ENCODE measurements around the gene LTBP2.

LTBP2 gene

GRCh38 chr14:74612350-74613021 is 449 bp upstream of the LTBP2 start:
- DNase-seq (ENCODE audit: low read depth) = peak; percentile 88

GRCh38 chr14:74610866-74611649 is 979 bp downstream of the LTBP2 start:
- DNase-seq (ENCODE audit: low read depth) = no peak

- DNase-seq (ENCODE audit: low read depth) = no peak
These were observed 1.7 kb downstream of the LTBP2 start for GRCh38 chr14:74610199-74610865.

- no peak for DNase-seq (ENCODE audit: low read depth)
These were observed 2.3 kb downstream of the LTBP2 start for GRCh38 chr14:74609721-74610120.

- peak; percentile 80 for DNase-seq (ENCODE audit: low read depth)
These were observed 3.0 kb downstream of the LTBP2 start for GRCh38 chr14:74608959-74609611.

GRCh38 chr14:74606727-74607126 is 5.3 kb downstream of the LTBP2 start:
- no peak for DNase-seq (ENCODE audit: low read depth)

- DNase-seq (ENCODE audit: low read depth) = no peak
These were observed 6.4 kb downstream of the LTBP2 start for GRCh38 chr14:74605531-74606223.

- no peak for DNase-seq (ENCODE audit: low read depth)
These were observed 7.1 kb downstream of the LTBP2 start for GRCh38 chr14:74604911-74605310.

GRCh38 chr14:74604157-74604556 is 7.9 kb downstream of the LTBP2 start:
- DNase-seq (ENCODE audit: low read depth) = no peak

GRCh38 chr14:74601982-74602381 is 10.1 kb downstream of the LTBP2 start:
- DNase-seq (ENCODE audit: low read depth) = no peak

- DNase-seq (ENCODE audit: low read depth) = no peak
These were observed 12.1 kb downstream of the LTBP2 start for GRCh38 chr14:74599946-74600345.

- no peak for DNase-seq (ENCODE audit: low read depth)
These were observed 12.7 kb downstream of the LTBP2 start for GRCh38 chr14:74599321-74599761.

- DNase-seq (ENCODE audit: low read depth) = no peak
These were observed 15.1 kb downstream of the LTBP2 start for GRCh38 chr14:74596741-74597450.

GRCh38 chr14:74595006-74595735 is 16.9 kb downstream of the LTBP2 start:
- DNase-seq (ENCODE audit: low read depth) = no peak

GRCh38 chr14:74594606-74595005 is 17.4 kb downstream of the LTBP2 start:
- DNase-seq (ENCODE audit: low read depth) = no peak

GRCh38 chr14:74594029-74594428 is 18.0 kb downstream of the LTBP2 start:
- no peak for DNase-seq (ENCODE audit: low read depth)

- no peak for DNase-seq (ENCODE audit: low read depth)
These were observed 18.6 kb downstream of the LTBP2 start for GRCh38 chr14:74593241-74593953.

- DNase-seq (ENCODE audit: low read depth) = no peak
These were observed 19.4 kb downstream of the LTBP2 start for GRCh38 chr14:74592476-74593201.

- no peak for DNase-seq (ENCODE audit: low read depth)
These were observed 20.1 kb downstream of the LTBP2 start for GRCh38 chr14:74591899-74592298.

Data from activated T-cell treated with anti-CD3 and anti-CD28 coated beads for 48 hours (primary cell).